GM19099 (cell line): ENCODE measurements around the gene CDCP2.

Source experiments
- POLR2A ChIP-seq: IDR thresholded peaks from 3 replicates; pipeline ENCODE4 v1.6.1; 2011; ENCODE audit warnings: low read depth; ENCODE audit not compliant: insufficient read length; ENCODE audit errors: extremely low read depth

Gene CDCP2

GRCh38 chr1:54118704-54119103 lies 34.1 kb downstream of the CDCP2 start:
- TF ChIP-seq POLR2A: no peak

- no peak for TF ChIP-seq POLR2A
Observed at GRCh38 chr1:54117815-54118563, 34.8 kb downstream of the CDCP2 start.

GRCh38 chr1:54115520-54115919 lies 37.3 kb downstream of the CDCP2 start:
- TF ChIP-seq POLR2A: no peak

GRCh38 chr1:54114955-54115354 lies 37.8 kb downstream of the CDCP2 start:
- no peak for TF ChIP-seq POLR2A

- TF ChIP-seq POLR2A: no peak
Observed at GRCh38 chr1:54114001-54114400, 38.8 kb downstream of the CDCP2 start.

- TF ChIP-seq POLR2A: no peak
Observed at GRCh38 chr1:54112705-54113368, 40.0 kb downstream of the CDCP2 start.

- TF ChIP-seq POLR2A: no peak
Observed at GRCh38 chr1:54112027-54112426, 40.8 kb downstream of the CDCP2 start.

GRCh38 chr1:54111624-54112023 lies 41.2 kb downstream of the CDCP2 start:
- TF ChIP-seq POLR2A: no peak

GRCh38 chr1:54110996-54111395 lies 41.8 kb downstream of the CDCP2 start:
- TF ChIP-seq POLR2A: no peak

GRCh38 chr1:54109129-54110090 lies 43.4 kb downstream of the CDCP2 start:
- no peak for TF ChIP-seq POLR2A

GRCh38 chr1:54108156-54108555 lies 44.6 kb downstream of the CDCP2 start:
- no peak for TF ChIP-seq POLR2A

- no peak for TF ChIP-seq POLR2A
Observed at GRCh38 chr1:54107131-54107530, 45.7 kb downstream of the CDCP2 start.

- no peak for TF ChIP-seq POLR2A
Observed at GRCh38 chr1:54105736-54106269, 47.0 kb downstream of the CDCP2 start.

GRCh38 chr1:54105080-54105479 lies 47.7 kb downstream of the CDCP2 start:
- TF ChIP-seq POLR2A: no peak

GRCh38 chr1:54103414-54103813 lies 49.4 kb downstream of the CDCP2 start:
- TF ChIP-seq POLR2A: no peak
